Measurements from ENCODE around the gene PSPH.

Gene PSPH

DNA sequence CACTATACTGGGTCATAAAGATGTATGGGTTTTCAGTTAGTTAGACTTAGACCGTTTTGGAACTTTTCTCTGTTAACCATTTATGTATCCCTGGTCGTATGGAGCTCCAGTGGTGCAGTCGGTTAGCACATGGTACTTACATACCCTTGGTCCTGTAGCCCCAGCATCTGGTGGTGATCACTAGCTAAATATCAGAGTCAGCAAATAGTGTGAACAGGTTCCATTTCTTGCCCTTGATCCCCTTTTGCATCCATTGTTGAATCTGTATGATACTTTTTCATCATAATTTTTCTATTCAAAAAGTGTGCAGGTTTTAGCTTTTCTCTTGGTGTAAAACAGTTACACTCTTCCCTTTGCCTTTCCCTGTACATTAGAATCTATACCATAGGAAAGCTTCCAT lies 71.0 kb downstream of the PSPH start:
- no peaks in the 10 kb centered on the region for H3K4me1 ChIP-seq
- TF ChIP-seq CTCF (IDR thresholded peaks at IDR 0.05; ENCODE audit: low read depth, low read length) = no peak
- H3K27me3 ChIP-seq = no peaks in the 10 kb centered on the region
- peaks cover 59% of the 10 kb centered on the region for H3K36me3 ChIP-seq
- H3K9me3 ChIP-seq = no peaks in the 10 kb centered on the region
- DNase-seq = no peak
- H3K4me3 ChIP-seq (ENCODE audit: low read depth, low read length) = no peak overlapping the region

DNA sequence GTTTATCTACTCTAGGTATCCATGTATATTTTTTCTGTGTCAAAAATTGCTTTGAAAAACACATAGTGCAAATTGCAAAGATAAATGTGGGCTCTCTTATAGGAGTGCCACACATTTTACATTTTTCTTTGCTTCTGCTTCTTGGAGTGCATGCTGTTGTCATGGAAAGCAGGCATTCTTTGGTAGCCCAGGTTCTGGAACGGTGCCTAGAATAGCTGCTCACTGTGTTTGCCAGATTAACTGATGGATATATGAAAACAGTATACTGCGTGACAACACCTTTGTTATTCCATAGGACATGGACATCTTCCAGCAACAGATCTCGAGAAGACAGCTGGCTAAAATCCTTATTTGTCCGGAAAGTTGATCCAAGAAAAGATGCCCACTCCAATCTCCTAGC lies 73.4 kb downstream of the PSPH start:
- no peak for TF ChIP-seq CTCF (IDR thresholded peaks at IDR 0.05; ENCODE audit: low read depth, low read length)
- peaks cover 37% of the 10 kb centered on the region for H3K36me3 ChIP-seq

DNA sequence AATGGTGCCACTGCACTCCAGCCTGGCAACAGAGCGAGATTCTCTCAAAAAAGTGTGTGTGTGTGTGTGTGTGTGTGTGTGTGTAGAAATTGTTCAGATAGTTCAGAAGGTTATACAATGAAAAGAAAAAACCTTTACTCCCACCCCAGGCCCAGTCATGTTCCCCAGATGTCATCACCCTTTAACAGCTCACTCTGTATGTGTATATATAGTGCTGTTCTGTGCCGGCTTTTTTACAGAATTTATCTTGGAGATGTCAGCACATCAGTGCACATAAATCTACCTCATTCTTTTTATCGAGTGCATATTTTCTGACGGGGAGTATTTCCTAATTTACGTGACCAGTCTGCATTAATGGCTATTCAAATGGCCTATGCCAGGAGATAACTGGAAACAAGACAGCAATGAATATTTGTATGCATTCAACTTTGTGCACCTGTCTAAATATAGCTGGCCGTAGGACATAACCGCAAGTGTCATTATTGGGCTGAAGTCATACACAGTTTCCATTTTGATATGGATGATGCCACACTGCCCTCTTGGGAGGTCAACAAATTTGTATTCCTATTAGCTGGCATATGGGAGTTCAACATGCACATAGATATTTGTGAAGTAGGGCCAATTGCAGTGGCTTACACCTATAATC lies 75.1 kb downstream of the PSPH start:
- no peak for DNase-seq
- TF ChIP-seq CTCF (IDR thresholded peaks at IDR 0.05; ENCODE audit: low read depth, low read length) = no peak
- no peak overlapping the region for H3K4me3 ChIP-seq (ENCODE audit: low read depth, low read length)
- no peaks in the 10 kb centered on the region for H3K4me1 ChIP-seq
- no peaks in the 10 kb centered on the region for H3K27me3 ChIP-seq
- peaks cover 26% of the 10 kb centered on the region for H3K36me3 ChIP-seq
- H3K9me3 ChIP-seq = no peaks in the 10 kb centered on the region

More for the DNA sequence above, 73.4 kb downstream of the PSPH start:
- Histone ChIP-seq H3K4me3 (ENCODE audit: low read depth, low read length) (no peak overlapping the region), H3K27me3 (no peaks in the 10 kb centered on the region), H3K4me1 (no peaks in the 10 kb centered on the region), H3K9me3 (no peaks in the 10 kb centered on the region)
- no peak for DNase-seq

DNA sequence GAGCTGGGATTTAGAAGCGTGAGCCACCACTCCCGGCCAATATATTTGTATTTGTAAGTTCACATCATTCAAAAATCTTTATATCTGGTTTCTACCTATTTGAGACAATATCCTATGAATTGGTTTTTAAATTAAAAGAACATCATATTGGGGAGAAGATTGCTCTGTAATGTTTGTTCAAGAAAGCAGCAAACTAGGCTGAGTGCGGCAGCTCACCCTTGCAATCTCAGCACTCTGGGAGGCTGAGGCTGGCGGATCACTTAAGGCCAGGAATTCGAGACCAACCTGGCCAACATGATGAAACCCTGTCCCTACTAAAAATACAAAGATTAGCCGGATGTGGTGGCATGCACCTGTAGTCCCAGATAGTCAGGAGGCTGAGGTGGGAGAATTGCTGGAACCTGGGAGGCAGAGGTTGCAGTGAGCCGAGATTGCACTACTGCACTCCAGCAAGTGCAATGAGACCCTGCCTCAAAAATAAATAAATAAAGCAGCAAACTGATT lies 77.4 kb downstream of the PSPH start:
- H3K36me3 ChIP-seq = peaks cover 11% of the 10 kb centered on the region
- H3K9me3 ChIP-seq = no peaks in the 10 kb centered on the region
- TF ChIP-seq CTCF (IDR thresholded peaks at IDR 0.05; ENCODE audit: low read depth, low read length) = no peak
- no peak for DNase-seq
- H3K4me3 ChIP-seq (ENCODE audit: low read depth, low read length) = no peak overlapping the region
- no peaks in the 10 kb centered on the region for H3K4me1 ChIP-seq
- no peaks in the 10 kb centered on the region for H3K27me3 ChIP-seq

DNA sequence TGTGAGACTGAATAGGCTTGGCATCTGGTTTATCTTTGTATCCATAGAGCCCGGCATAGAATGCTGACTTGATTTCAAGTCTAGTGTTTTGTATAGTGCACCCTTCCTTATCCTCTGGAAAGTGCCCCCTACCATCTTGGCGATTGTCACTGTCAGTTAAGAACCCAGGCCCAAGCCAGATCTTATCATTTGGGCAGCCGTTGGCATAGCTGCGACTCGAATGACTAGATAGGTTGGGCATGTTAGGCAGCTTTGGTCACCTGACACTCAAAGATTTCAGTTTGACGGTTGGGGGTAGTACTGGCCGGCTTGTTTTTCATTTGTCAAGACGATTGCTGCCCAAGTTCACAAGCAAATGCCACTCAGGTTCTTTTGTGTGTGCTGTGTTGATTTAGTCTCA lies 80.3 kb downstream of the PSPH start:
- no peak for DNase-seq
- peaks cover 12% of the 10 kb centered on the region for H3K36me3 ChIP-seq
- TF ChIP-seq CTCF (IDR thresholded peaks at IDR 0.05; ENCODE audit: low read depth, low read length) = no peak
- H3K27me3 ChIP-seq = no peaks in the 10 kb centered on the region
- H3K9me3 ChIP-seq = no peaks in the 10 kb centered on the region
- no peaks in the 10 kb centered on the region for H3K4me1 ChIP-seq
- no peak overlapping the region for H3K4me3 ChIP-seq (ENCODE audit: low read depth, low read length)

GRCh38 chr7:55970561-55970960 lies 80.7 kb downstream of the PSPH start:
- no peaks in the 10 kb centered on the region for H3K27me3 ChIP-seq
- no peaks in the 10 kb centered on the region for H3K9me3 ChIP-seq
- no peak for TF ChIP-seq CTCF (IDR thresholded peaks at IDR 0.05; ENCODE audit: low read depth, low read length)
- H3K4me3 ChIP-seq (ENCODE audit: low read depth, low read length) = no peak overlapping the region
- H3K4me1 ChIP-seq = no peaks in the 10 kb centered on the region
- no peak for DNase-seq
- H3K36me3 ChIP-seq = peaks cover 13% of the 10 kb centered on the region

Measured in BE2C (cell line).